Stimulated activated CD8-positive, alpha-beta memory T cell treated with anti-CD3 and anti-CD28 coated beads, Interleukin-4, amount 100 ng/mL, for 1 hour (primary cell): Measurements from ENCODE around the gene MXD3.
A peak's percentile ranks its signal among the peaks of the same experiment; 100 is the strongest.
"Not testable (repeated sequence)": the region's sequence is repeated elsewhere in the genome, so short reads cannot be mapped to it uniquely, and the experiment has no call there.

Source experiments
- DNase-seq, 2 donors: peaks; one replicate each; pipeline ENCODE4 v3.0.0-alpha.2; 2020; ENCODE audit warnings: low read depth in 2 of 2, low spot score in 1 of 2

The MXD3 gene

GRCh38 chr5:177325868-177326381 lies 14.2 kb upstream of the MXD3 start:
- no peak for DNase-seq

DNA sequence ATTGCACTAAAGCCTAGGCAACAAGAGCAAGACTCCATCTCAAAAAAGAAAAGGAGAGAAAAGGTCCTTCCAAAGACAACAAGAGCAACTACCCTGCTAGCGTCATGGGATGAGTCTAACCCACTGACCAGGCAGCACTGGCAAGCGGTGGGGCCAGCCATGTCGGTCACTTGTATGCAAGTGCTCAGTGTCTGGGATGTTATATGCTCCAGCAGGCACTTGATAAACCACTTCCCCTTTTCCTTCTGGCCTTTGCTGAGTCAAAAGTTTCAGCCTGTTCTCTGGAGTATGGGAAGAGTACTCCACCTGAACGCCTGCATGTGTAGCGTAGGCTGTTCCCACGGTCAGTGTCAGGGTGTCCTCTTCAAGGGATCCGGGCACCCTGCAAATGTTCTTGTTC lies 9.2 kb upstream of the MXD3 start:
- no peak for DNase-seq

GRCh38 chr5:177319913-177320588 lies 8.4 kb upstream of the MXD3 start:
- DNase-seq: no peak

DNA sequence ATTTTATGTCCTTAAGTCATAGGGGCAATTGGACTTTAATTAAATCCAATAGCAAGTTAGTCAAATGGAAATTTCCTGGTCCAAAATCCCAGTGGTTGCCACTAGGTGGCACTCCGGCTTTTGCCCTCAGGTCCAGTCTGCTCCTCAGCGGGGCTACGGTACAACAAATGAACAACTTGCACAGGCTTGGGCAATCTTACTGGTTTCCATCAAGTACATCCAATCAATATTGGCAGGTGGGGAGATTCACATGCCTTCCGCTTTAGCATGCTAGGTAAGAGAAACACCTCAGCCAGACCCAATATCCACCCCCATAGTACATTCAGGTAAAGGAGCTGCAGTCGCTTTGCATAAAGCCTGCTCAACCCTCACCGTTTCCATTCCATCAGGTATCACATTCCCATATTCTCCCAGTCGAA lies 6.3 kb upstream of the MXD3 start:
- peak in 1 of 2 donors; percentile 58 for DNase-seq

DNA sequence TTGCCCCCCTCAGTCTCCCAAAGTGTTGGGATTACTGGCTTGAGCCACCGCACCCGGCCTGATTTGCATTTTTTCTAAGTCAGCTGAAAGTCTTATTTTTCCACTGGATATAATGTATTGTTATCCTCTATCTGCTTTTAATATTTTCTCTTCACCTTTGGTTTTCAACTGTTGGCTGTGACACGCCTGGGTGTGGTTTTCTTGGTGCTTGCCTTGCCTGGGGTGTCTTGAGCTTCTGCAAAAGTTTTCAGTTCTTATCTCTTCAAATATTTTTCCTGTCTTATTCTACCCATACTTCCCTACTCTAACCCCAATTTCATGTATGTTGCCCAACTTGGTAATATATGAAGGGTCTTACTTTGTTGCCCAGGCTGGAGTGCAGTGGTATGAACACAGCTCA lies 4.3 kb upstream of the MXD3 start:
- no peak for DNase-seq

GRCh38 chr5:177315411-177315810 lies 3.7 kb upstream of the MXD3 start:
- DNase-seq: no peak

- DNase-seq: no peak
These were observed 3.0 kb upstream of the MXD3 start for GRCh38 chr5:177314376-177315342.

- no peak for DNase-seq
These were observed 2.0 kb upstream of the MXD3 start for GRCh38 chr5:177313561-177314259.

- no peak for DNase-seq
These were observed 1.0 kb upstream of the MXD3 start for GRCh38 chr5:177312649-177313181.

DNA sequence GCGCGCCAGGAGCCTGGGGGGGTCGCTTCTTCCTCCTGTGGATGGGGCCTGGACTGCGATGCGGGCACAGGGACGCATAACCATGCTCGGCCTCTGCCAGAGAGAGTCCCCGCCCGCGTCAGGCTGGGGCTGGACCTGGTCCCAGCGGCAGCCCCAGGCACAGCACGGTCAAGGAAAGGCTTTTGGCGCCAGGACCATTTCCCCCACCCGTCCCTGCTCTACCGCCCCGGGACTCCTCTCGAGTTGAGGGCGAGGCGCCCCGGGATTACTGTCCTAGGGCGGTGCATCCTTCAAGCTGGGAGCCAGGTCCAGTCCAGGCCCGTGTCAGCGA lies 341 bp downstream of the MXD3 start:
- DNase-seq: no peak

- DNase-seq: no peak
These were observed 824 bp downstream of the MXD3 start for GRCh38 chr5:177310757-177311391.

DNA sequence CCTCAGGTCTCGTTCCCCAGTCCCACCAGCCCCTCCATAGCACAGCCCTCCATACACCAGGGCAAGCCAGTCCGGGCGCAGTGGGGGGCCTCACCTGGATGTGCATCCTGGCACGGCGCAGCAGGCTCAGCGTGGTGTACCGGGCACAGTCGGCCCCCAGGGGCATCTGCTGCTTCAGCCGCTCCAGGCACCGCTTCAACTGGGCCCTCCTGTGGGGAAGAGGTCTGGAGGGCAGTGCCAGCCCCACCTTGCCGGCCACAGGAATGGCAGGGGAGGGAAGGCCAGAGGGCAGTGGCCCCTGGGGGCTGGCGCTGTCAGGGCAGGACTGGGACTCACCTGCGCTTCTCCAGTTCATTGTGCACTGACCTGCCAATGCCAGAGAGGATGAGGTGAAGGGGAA lies 1.4 kb downstream of the MXD3 start:
- DNase-seq: no peak

DNA sequence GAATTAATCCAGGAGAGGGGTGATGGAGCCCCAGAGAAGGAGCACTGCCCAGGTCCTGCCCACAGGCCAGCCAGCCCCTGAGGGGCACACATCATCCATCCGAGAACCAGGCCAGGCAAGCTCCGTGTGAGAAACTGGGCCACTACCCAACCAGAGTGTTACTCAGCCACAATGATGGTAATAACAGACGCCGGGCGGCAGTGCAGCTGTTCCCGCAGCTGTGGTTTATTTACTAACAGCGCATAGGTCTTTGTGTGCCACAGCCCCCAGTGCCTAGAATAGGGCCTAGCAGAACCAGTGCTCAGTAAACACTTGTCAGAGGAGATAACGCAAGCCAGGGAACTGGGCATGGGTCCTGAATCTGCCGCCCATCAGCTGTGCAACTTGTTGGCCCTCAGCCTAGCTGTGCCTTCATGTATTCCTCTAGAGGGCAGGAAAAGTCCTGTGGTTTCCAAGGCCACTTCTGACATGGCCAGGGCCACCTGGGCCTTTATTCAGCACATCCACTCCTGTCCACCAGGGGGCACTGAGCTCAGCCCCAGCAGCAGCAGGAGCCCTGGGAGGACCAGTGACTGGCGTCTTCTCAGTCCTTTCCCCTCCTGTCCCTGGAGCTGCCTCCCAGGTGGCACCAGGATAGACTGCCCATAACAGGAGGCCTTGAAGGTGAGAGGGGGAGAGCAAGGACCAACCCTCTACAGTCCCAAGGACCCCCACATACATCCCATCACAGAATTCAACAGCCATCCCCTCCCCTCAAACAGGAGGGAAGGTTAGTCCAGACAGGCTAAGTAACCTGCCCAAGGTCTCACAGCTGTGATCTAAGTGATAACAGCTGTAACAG lies 2.1 kb downstream of the MXD3 start:
- peak in 1 of 2 donors; percentile 43 for DNase-seq

- no peak for DNase-seq
These were observed 3.0 kb downstream of the MXD3 start for GRCh38 chr5:177308740-177309139.

- DNase-seq: no peak
These were observed 3.9 kb downstream of the MXD3 start for GRCh38 chr5:177307544-177308363.

GRCh38 chr5:177306674-177307543 lies 4.8 kb downstream of the MXD3 start:
- DNase-seq: no peak

DNA sequence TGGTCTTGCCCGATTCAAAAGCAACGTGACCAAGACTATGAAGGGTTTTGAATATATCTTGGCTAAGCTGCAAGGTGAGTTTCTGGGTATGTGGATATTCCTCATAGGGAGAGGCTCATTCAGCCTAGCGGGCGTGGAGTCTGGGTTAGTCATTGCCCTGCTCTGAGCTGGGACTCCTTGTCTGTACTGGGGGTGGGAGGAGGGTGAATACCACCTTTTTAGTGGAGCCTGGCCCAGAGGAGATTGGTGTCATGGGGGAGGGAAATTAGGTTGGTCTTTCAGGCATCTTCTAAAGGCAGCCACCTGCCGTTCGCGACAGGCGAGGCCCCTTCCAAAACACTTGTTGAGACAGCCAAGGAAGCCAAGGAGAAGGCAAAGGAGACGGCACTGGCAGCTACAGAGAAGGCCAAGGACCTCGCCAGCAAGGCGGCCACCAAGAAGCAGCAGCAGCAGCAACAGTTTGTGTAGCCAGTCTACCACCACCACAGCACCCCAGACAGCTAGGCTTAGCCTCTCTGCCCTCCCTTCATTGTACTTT lies 5.5 kb downstream of the MXD3 start:
- not testable (repeated sequence) for DNase-seq
